NCI-H82 (cell line): Measurements from ENCODE around the gene CACNA1A.

Experiments
- DNase-seq: peaks from one replicate; lab custom pipeline; 2025; lab: John Stamatoyannopoulos, UW

CACNA1A gene

GRCh38 chr19:13164343-13165161 is 341.7 kb downstream of the CACNA1A start:
- DNase-seq, result peak; percentile 100

- DNase-seq, result peak; percentile 100
These were observed 342.5 kb downstream of the CACNA1A start for GRCh38 chr19:13163609-13164342.

GRCh38 chr19:13162724-13163608 is 343.3 kb downstream of the CACNA1A start:
- peak; percentile 100 for DNase-seq

GRCh38 chr19:13160557-13160956 is 345.7 kb downstream of the CACNA1A start:
- DNase-seq, result no peak

GRCh38 chr19:13159713-13160112 is 346.6 kb downstream of the CACNA1A start:
- no peak for DNase-seq
